ENCODE measurements around the gene ANKRD18B. TPM values are rescaled to one million over a fixed set of nuclear protein-coding genes. Genes with fewer than 3 reads are reported as not detected.
"Not testable (repeated sequence)": the region's sequence is repeated elsewhere in the genome, so short reads cannot be mapped to it uniquely, and the experiment has no call there.

Gene ANKRD18B
- total RNA-seq, 1 experiment from 2014 or later: 9.1 TPM

GRCh38 chr9:33516397-33516796, 7.7 kb upstream of the ANKRD18B start:
- not testable (repeated sequence) for H3K79me2 ChIP-seq (ENCODE audit: insufficient read depth, low read length); H4K91ac ChIP-seq (ENCODE audit: insufficient read length, low read depth, low read length); H2BK15ac ChIP-seq (ENCODE audit: low read depth, low read length); H2BK120ac ChIP-seq (ENCODE audit: low read depth, low read length, poor library complexity, severe bottlenecking); H3K27ac Mint-ChIP-seq; H2BK12ac ChIP-seq (ENCODE audit: insufficient read length, low read depth, low read length); H3K23me2 ChIP-seq (ENCODE audit: insufficient read length, low read depth, low read length, poor library complexity, severe bottlenecking); H3K9me3 ChIP-seq (ENCODE audit: control insufficient read depth, low read depth, low read length); H2AFZ ChIP-seq (ENCODE audit: low read length); H2BK20ac ChIP-seq (ENCODE audit: low read depth, low read length, poor library complexity, severe bottlenecking); H3K79me1 ChIP-seq (ENCODE audit: insufficient read depth, low read depth, low read length, poor library complexity, severe bottlenecking); H3K27ac ChIP-seq (ENCODE audit: insufficient read length, low read depth, low read length); H3K14ac ChIP-seq (ENCODE audit: insufficient read depth, low read length); H4K5ac ChIP-seq (ENCODE audit: insufficient read length, low read depth, low read length); H2BK5ac ChIP-seq (ENCODE audit: insufficient read length, low read length); H4K20me1 ChIP-seq (ENCODE audit: control insufficient read depth, insufficient read depth, insufficient read length); H3K56ac ChIP-seq (ENCODE audit: insufficient read length, low read depth, low read length); H3K4me2 ChIP-seq (ENCODE audit: insufficient read depth, insufficient read length, low read length); H3T11ph ChIP-seq (ENCODE audit: low read length); H3K18ac ChIP-seq (ENCODE audit: insufficient read length, low read depth, low read length); H3K23ac ChIP-seq (ENCODE audit: insufficient read length, low read depth, low read length); H3K27me3 ChIP-seq (ENCODE audit: insufficient read depth, low read length); DNase-seq; H3K4me3 Mint-ChIP-seq; H3K4me1 Mint-ChIP-seq; H3K4ac ChIP-seq (ENCODE audit: low read depth, low read length); H3K27me3 Mint-ChIP-seq (ENCODE audit: low read depth); H3K9ac ChIP-seq (ENCODE audit: extremely low read depth, insufficient read length, low read length); H3K4me1 ChIP-seq (ENCODE audit: insufficient read depth, low read length); H4K8ac ChIP-seq (replicated peaks; ENCODE audit: insufficient read length, low read depth, low read length); H2AK5ac ChIP-seq (ENCODE audit: insufficient read length, low read length)
- no CpG with 5 or more reads among the region's 1 CpG for WGBS (ENCODE audit: extremely low coverage, insufficient read length, low lambda C conversion rate)
- Mint-ChIP-seq H3K9me3 (peaks cover 17 to 19% of the 10 kb centered on the region in 2 experiments), H3K36me3 (ENCODE audit: insufficient read depth in 1 of 3, low read depth in 3 of 3) (peaks cover 8 to 18% (median 13%) of the 10 kb centered on the region in 3 experiments; a peak in 5 of 7 replicates)

Data from H9 (cell line).